Peyer's patch (tissue), 4 donors: ENCODE data around the gene MSI2.

Source experiments
- POLR2A ChIP-seq, 2 donors: fragments of 450-650 bp; IDR thresholded peaks; one replicate each; pipeline ENCODE4 v1.5.1; 2017; ENCODE audit warnings: antibody characterized with exemption in 2 of 2, mild to moderate bottlenecking in 2 of 2, moderate library complexity in 2 of 2
- TF ChIP-seq, protein P1 (sequence below), 6 experiments: fragments of 450-650 bp in 4 of 6; fragments of 200-600 bp in 2 of 6; sonication (generic) in 1 of 6; IDR thresholded peaks; one replicate each; pipeline ENCODE4 v1.5.1; 2017 to 2019; ENCODE audit warnings: antibody characterized with exemption in 6 of 6, mild to moderate bottlenecking in 3 of 6, moderate library complexity in 1 of 6

GRCh38 chr17:57706761-57707160 lies 450.4 kb downstream of the MSI2 start:
- TF ChIP-seq, protein P1, sequence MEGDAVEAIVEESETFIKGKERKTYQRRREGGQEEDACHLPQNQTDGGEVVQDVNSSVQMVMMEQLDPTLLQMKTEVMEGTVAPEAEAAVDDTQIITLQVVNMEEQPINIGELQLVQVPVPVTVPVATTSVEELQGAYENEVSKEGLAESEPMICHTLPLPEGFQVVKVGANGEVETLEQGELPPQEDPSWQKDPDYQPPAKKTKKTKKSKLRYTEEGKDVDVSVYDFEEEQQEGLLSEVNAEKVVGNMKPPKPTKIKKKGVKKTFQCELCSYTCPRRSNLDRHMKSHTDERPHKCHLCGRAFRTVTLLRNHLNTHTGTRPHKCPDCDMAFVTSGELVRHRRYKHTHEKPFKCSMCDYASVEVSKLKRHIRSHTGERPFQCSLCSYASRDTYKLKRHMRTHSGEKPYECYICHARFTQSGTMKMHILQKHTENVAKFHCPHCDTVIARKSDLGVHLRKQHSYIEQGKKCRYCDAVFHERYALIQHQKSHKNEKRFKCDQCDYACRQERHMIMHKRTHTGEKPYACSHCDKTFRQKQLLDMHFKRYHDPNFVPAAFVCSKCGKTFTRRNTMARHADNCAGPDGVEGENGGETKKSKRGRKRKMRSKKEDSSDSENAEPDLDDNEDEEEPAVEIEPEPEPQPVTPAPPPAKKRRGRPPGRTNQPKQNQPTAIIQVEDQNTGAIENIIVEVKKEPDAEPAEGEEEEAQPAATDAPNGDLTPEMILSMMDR (IDR thresholded peaks at IDR 0.05), result no peak
- TF ChIP-seq POLR2A (IDR thresholded peaks at IDR 0.05), result no peak
